ENCODE measurements around the gene CACNA2D3.

CACNA2D3 gene

DNA sequence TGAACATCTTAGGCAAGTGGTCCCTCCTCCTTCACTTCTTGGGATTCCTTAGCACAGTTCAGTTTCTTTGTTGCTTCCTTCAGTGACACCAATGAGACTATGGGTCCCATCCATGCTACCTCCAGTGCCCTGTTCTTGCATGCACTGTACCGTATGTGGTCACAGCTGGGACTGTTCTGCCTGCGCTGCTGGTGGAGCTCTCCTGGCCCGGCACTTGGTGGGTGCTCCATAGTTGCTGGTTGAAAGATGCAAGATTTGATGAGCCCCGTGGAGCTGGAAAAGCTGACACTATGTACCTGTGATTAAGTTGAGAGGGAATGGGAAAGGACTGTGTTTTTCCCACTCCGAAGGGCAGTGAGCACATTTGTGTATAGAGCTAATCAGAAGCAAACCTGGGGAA is 407.7 kb downstream of the CACNA2D3 start:
- no peak overlapping the region for H3K4me3 ChIP-seq (ENCODE audit: low read length in 2 of 2)
- no peak overlapping the region for H3K27ac ChIP-seq (replicated peaks; ENCODE audit: low read length)
- H2AFZ ChIP-seq (ENCODE audit: low read length): no peak overlapping the region
- no peak overlapping the region for H3K23ac ChIP-seq (ENCODE audit: low read depth, low read length, poor library complexity)
- H2BK5ac ChIP-seq (ENCODE audit: low read length): no peak overlapping the region
- H2BK15ac ChIP-seq (ENCODE audit: low read length): no peak overlapping the region
- no peak overlapping the region for H4K8ac ChIP-seq (ENCODE audit: low read depth, low read length)
- no peak overlapping the region for H2AK5ac ChIP-seq (ENCODE audit: low read depth, low read length)
- H3K18ac ChIP-seq (ENCODE audit: low read length): no peak overlapping the region
- no peaks in the 10 kb centered on the region for H3K79me1 ChIP-seq (ENCODE audit: low read depth, low read length)
- no peak overlapping the region for H2BK120ac ChIP-seq (ENCODE audit: low read depth, low read length)
- H4K91ac ChIP-seq (ENCODE audit: low read depth, low read length, poor library complexity): no peak overlapping the region
- H3K9me3 ChIP-seq (replicated peaks in 1 of 2; ENCODE audit: control insufficient read depth in 2 of 2, insufficient read depth in 1 of 2, low read depth in 1 of 2, low read length in 2 of 2): no peaks in the 10 kb centered on the region
- no peaks in the 10 kb centered on the region for H3K4me1 ChIP-seq (ENCODE audit: control insufficient read depth in 2 of 2, insufficient read depth in 1 of 2, low read depth in 1 of 2, low read length in 2 of 2)
- no peak overlapping the region for H2BK12ac ChIP-seq (ENCODE audit: low read length)
- H3K4ac ChIP-seq (ENCODE audit: low read length): no peak overlapping the region
- no peaks in the 10 kb centered on the region for H3K27me3 ChIP-seq (ENCODE audit: control insufficient read depth in 3 of 3, insufficient read depth in 3 of 3, low read depth in 1 of 3, low read length in 3 of 3)
- no peak overlapping the region for H3K9ac ChIP-seq (ENCODE audit: low read depth, low read length, poor library complexity)
- no peak overlapping the region for H3K14ac ChIP-seq (ENCODE audit: low read length)
- no peak overlapping the region for H3K4me2 ChIP-seq (ENCODE audit: insufficient read depth, low read length, poor library complexity, severe bottlenecking)
- no CpG with 5 or more reads among the region's 5 CpGs for WGBS, 2 donors (ENCODE audit: extremely low coverage in 2 of 2, insufficient read length in 2 of 2, insufficient replicate concordance in 1 of 2)
- DNase-seq (ENCODE audit: low spot score): no peak
- no peaks in the 10 kb centered on the region for H3K36me3 ChIP-seq (replicated peaks in 1 of 2; ENCODE audit: control insufficient read depth in 2 of 2, insufficient read depth in 2 of 2, low read length in 2 of 2)

DNA sequence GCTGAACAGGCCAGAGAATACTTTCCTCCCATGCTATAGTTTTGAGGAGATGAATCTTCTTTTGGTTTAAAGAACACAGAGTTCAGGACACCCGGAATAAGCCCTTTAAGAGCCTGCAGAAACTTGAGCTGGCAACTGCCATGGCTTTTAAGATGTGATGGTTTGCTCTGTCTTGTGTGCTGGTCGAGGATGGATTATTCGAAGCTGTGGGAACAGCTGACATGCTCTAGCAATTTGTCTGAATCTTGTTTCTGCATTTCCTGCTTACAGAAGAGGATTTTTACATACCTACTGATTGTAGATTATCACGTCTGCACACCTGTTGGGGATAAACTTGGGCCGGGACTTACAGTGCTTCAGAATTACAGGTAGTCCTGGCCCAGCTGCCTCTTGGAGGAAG is 408.6 kb downstream of the CACNA2D3 start:
- H3K4me2 ChIP-seq (ENCODE audit: insufficient read depth, low read length, poor library complexity, severe bottlenecking): no peak overlapping the region
- H2AFZ ChIP-seq (ENCODE audit: low read length): no peak overlapping the region
- H2BK120ac ChIP-seq (ENCODE audit: low read depth, low read length): no peak overlapping the region
- H3K4me1 ChIP-seq (ENCODE audit: control insufficient read depth in 2 of 2, insufficient read depth in 1 of 2, low read depth in 1 of 2, low read length in 2 of 2): no peaks in the 10 kb centered on the region
- H3K4ac ChIP-seq (ENCODE audit: low read length): no peak overlapping the region
- no peak overlapping the region for H2BK15ac ChIP-seq (ENCODE audit: low read length)
- H3K36me3 ChIP-seq (replicated peaks in 1 of 2; ENCODE audit: control insufficient read depth in 2 of 2, insufficient read depth in 2 of 2, low read length in 2 of 2): no peaks in the 10 kb centered on the region
- no peaks in the 10 kb centered on the region for H3K27me3 ChIP-seq (ENCODE audit: control insufficient read depth in 3 of 3, insufficient read depth in 3 of 3, low read depth in 1 of 3, low read length in 3 of 3)
- no peak overlapping the region for H4K91ac ChIP-seq (ENCODE audit: low read depth, low read length, poor library complexity)
- no peak overlapping the region for H2BK12ac ChIP-seq (ENCODE audit: low read length)
- H3K9ac ChIP-seq (ENCODE audit: low read depth, low read length, poor library complexity): no peak overlapping the region
- no peak overlapping the region for H3K14ac ChIP-seq (ENCODE audit: low read length)
- no peak overlapping the region for H2AK5ac ChIP-seq (ENCODE audit: low read depth, low read length)
- H3K18ac ChIP-seq (ENCODE audit: low read length): no peak overlapping the region
- no peaks in the 10 kb centered on the region for H3K9me3 ChIP-seq (replicated peaks in 1 of 2; ENCODE audit: control insufficient read depth in 2 of 2, insufficient read depth in 1 of 2, low read depth in 1 of 2, low read length in 2 of 2)
- no peak overlapping the region for H3K4me3 ChIP-seq (ENCODE audit: low read length in 2 of 2)
- H3K27ac ChIP-seq (replicated peaks; ENCODE audit: low read length): no peak overlapping the region
- H4K8ac ChIP-seq (ENCODE audit: low read depth, low read length): no peak overlapping the region
- WGBS, 2 donors (ENCODE audit: extremely low coverage in 2 of 2, insufficient read length in 2 of 2, insufficient replicate concordance in 1 of 2): no CpG with 5 or more reads among the region's 5 CpGs
- H2BK5ac ChIP-seq (ENCODE audit: low read length): no peak overlapping the region
- no peak for DNase-seq (ENCODE audit: low spot score)
- no peak overlapping the region for H3K23ac ChIP-seq (ENCODE audit: low read depth, low read length, poor library complexity)
- no peaks in the 10 kb centered on the region for H3K79me1 ChIP-seq (ENCODE audit: low read depth, low read length)

DNA sequence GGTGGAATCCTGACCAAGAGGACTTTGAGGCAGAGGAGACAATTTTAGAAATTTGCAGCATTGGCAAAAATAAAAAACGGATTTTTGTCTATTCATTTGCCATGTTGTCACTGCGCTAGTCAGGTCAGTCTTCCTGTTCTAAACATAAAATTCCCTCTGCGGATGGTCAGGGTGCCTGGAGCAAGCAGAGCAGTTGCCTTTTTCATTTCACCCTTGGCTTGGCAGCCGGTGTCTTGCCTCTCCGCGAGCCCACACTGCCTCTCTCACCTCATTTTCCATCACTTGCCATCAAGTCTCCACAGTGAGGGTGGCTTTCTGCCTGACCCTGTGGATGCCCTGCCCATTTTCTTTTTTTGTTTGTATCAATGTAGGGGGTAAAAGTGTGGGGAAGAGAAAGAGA is 409.4 kb downstream of the CACNA2D3 start:
- Histone ChIP-seq H2BK120ac (ENCODE audit: low read depth, low read length) (no peak overlapping the region), H3K14ac (ENCODE audit: low read length) (no peak overlapping the region), H2BK12ac (ENCODE audit: low read length) (no peak overlapping the region), H3K4me1 (ENCODE audit: control insufficient read depth in 2 of 2, insufficient read depth in 1 of 2, low read depth in 1 of 2, low read length in 2 of 2) (no peaks in the 10 kb centered on the region), H3K36me3 (replicated peaks in 1 of 2; ENCODE audit: control insufficient read depth in 2 of 2, insufficient read depth in 2 of 2, low read length in 2 of 2) (no peaks in the 10 kb centered on the region), H4K91ac (ENCODE audit: low read depth, low read length, poor library complexity) (no peak overlapping the region), H2BK5ac (ENCODE audit: low read length) (no peak overlapping the region), H3K23ac (ENCODE audit: low read depth, low read length, poor library complexity) (no peak overlapping the region), H3K9me3 (replicated peaks in 1 of 2; ENCODE audit: control insufficient read depth in 2 of 2, insufficient read depth in 1 of 2, low read depth in 1 of 2, low read length in 2 of 2) (no peaks in the 10 kb centered on the region), H3K4me3 (ENCODE audit: low read length in 2 of 2) (no peak overlapping the region), H3K4ac (ENCODE audit: low read length) (no peak overlapping the region), H4K8ac (ENCODE audit: low read depth, low read length) (no peak overlapping the region), H3K27me3 (ENCODE audit: control insufficient read depth in 3 of 3, insufficient read depth in 3 of 3, low read depth in 1 of 3, low read length in 3 of 3) (no peaks in the 10 kb centered on the region), H3K27ac (replicated peaks; ENCODE audit: low read length) (no peak overlapping the region), H3K4me2 (ENCODE audit: insufficient read depth, low read length, poor library complexity, severe bottlenecking) (no peak overlapping the region), H2BK15ac (ENCODE audit: low read length) (no peak overlapping the region), H3K79me1 (ENCODE audit: low read depth, low read length) (no peaks in the 10 kb centered on the region), H2AFZ (ENCODE audit: low read length) (no peak overlapping the region), H3K9ac (ENCODE audit: low read depth, low read length, poor library complexity) (no peak overlapping the region), H3K18ac (ENCODE audit: low read length) (no peak overlapping the region), H2AK5ac (ENCODE audit: low read depth, low read length) (no peak overlapping the region)
- no peak for DNase-seq (ENCODE audit: low spot score)
- WGBS, 2 donors (ENCODE audit: extremely low coverage in 2 of 2, insufficient read length in 2 of 2, insufficient replicate concordance in 1 of 2): no CpG with 5 or more reads among the region's 6 CpGs

DNA sequence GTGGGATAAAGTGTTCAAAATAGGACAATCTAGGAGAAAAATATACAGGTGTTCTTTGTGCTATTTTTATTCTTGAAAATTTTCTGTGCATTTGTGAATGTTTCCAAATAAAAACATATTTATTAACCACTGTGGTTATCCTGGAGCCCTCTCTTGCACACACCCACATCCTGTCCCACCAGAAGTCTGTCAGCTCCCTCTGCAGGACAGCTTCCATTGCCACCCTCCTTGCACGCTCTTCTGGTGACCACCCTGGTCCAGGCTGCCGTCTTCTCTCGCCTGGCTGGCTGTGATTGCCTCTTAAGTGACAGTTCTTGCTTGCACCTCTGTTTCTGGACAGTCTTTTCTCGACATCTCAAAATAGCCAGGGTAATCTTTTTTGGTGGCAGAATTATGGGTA is 411.5 kb downstream of the CACNA2D3 start:
- Histone ChIP-seq H2BK15ac (ENCODE audit: low read length) (no peak overlapping the region), H2BK5ac (ENCODE audit: low read length) (no peak overlapping the region), H3K9ac (ENCODE audit: low read depth, low read length, poor library complexity) (no peak overlapping the region), H4K91ac (ENCODE audit: low read depth, low read length, poor library complexity) (no peak overlapping the region), H3K18ac (ENCODE audit: low read length) (no peak overlapping the region), H3K14ac (ENCODE audit: low read length) (no peak overlapping the region), H3K9me3 (replicated peaks in 1 of 2; ENCODE audit: control insufficient read depth in 2 of 2, insufficient read depth in 1 of 2, low read depth in 1 of 2, low read length in 2 of 2) (no peaks in the 10 kb centered on the region), H3K27me3 (ENCODE audit: control insufficient read depth in 3 of 3, insufficient read depth in 3 of 3, low read depth in 1 of 3, low read length in 3 of 3) (no peaks in the 10 kb centered on the region), H3K4me3 (ENCODE audit: low read length in 2 of 2) (no peak overlapping the region), H2BK12ac (ENCODE audit: low read length) (no peak overlapping the region), H3K4ac (ENCODE audit: low read length) (no peak overlapping the region), H2AFZ (ENCODE audit: low read length) (no peak overlapping the region), H3K36me3 (replicated peaks in 1 of 2; ENCODE audit: control insufficient read depth in 2 of 2, insufficient read depth in 2 of 2, low read length in 2 of 2) (no peaks in the 10 kb centered on the region), H3K23ac (ENCODE audit: low read depth, low read length, poor library complexity) (no peak overlapping the region), H2BK120ac (ENCODE audit: low read depth, low read length) (no peak overlapping the region), H3K27ac (replicated peaks; ENCODE audit: low read length) (no peak overlapping the region), H3K79me1 (ENCODE audit: low read depth, low read length) (no peaks in the 10 kb centered on the region), H4K8ac (ENCODE audit: low read depth, low read length) (no peak overlapping the region), H3K4me2 (ENCODE audit: insufficient read depth, low read length, poor library complexity, severe bottlenecking) (no peak overlapping the region), H3K4me1 (ENCODE audit: control insufficient read depth in 2 of 2, insufficient read depth in 1 of 2, low read depth in 1 of 2, low read length in 2 of 2) (no peaks in the 10 kb centered on the region), H2AK5ac (ENCODE audit: low read depth, low read length) (no peak overlapping the region)
- no peak for DNase-seq (ENCODE audit: low spot score)
- no CpG with 5 or more reads among the region's 4 CpGs for WGBS, 2 donors (ENCODE audit: extremely low coverage in 2 of 2, insufficient read length in 2 of 2, insufficient replicate concordance in 1 of 2)

Measured in neuronal stem cell (in vitro differentiated cells).